HG03520 (cell line): ENCODE measurements around the gene CYSTM1.
"Not testable (repeated sequence)": the region's sequence is repeated elsewhere in the genome, so short reads cannot be mapped to it uniquely, and the experiment has no call there.

ENCODE experiments used
- ATAC-seq: cut with Tn5 transposase; IDR thresholded peaks from one replicate; pipeline ENCODE4 v1.9.1; 2021; ENCODE audit warnings: mild to moderate bottlenecking, moderate library complexity; ENCODE audit not compliant: unreplicated experiment

Gene CYSTM1

GRCh38 chr5:140148508-140148907 is 26.5 kb upstream of the CYSTM1 start:
- ATAC-seq = no peak

- no peak for ATAC-seq
Measured at GRCh38 chr5:140150201-140150600, 24.8 kb upstream of the CYSTM1 start.

GRCh38 chr5:140151144-140152021 is 23.6 kb upstream of the CYSTM1 start:
- ATAC-seq = no peak

GRCh38 chr5:140152022-140152999 is 22.7 kb upstream of the CYSTM1 start:
- no peak for ATAC-seq

GRCh38 chr5:140153255-140153654 is 21.7 kb upstream of the CYSTM1 start:
- ATAC-seq = no peak

GRCh38 chr5:140153905-140154304 is 21.1 kb upstream of the CYSTM1 start:
- no peak for ATAC-seq

GRCh38 chr5:140154710-140155381 is 20.1 kb upstream of the CYSTM1 start:
- ATAC-seq = not testable (repeated sequence)

GRCh38 chr5:140157032-140157781 is 17.8 kb upstream of the CYSTM1 start:
- peak; percentile 94 for ATAC-seq

- no peak for ATAC-seq
Measured at GRCh38 chr5:140159014-140159927, 15.7 kb upstream of the CYSTM1 start.

GRCh38 chr5:140162275-140162674 is 12.7 kb upstream of the CYSTM1 start:
- no peak for ATAC-seq

- ATAC-seq = no peak
Measured at GRCh38 chr5:140162781-140163180, 12.2 kb upstream of the CYSTM1 start.

GRCh38 chr5:140165101-140165922 is 9.7 kb upstream of the CYSTM1 start:
- no peak for ATAC-seq

- ATAC-seq = no peak
Measured at GRCh38 chr5:140165923-140166270, 9.1 kb upstream of the CYSTM1 start.

- no peak for ATAC-seq
Measured at GRCh38 chr5:140166911-140167310, 8.1 kb upstream of the CYSTM1 start.

- no peak for ATAC-seq
Measured at GRCh38 chr5:140168371-140168770, 6.6 kb upstream of the CYSTM1 start.

- ATAC-seq = no peak
Measured at GRCh38 chr5:140169410-140169809, 5.6 kb upstream of the CYSTM1 start.

- no peak for ATAC-seq
Measured at GRCh38 chr5:140172483-140172882, 2.5 kb upstream of the CYSTM1 start.

GRCh38 chr5:140174014-140174413 is 974 bp upstream of the CYSTM1 start:
- no peak for ATAC-seq
